Activated CD8-positive, alpha-beta memory T cell treated with anti-CD3 and anti-CD28 coated beads for 36 hours (primary cell): ENCODE measurements around the gene HS6ST3. TPM values are rescaled to one million over a fixed set of nuclear protein-coding genes. Genes with fewer than 3 reads are reported as not detected.
"Not testable (repeated sequence)": the region's sequence is repeated elsewhere in the genome, so short reads cannot be mapped to it uniquely, and the experiment has no call there.

ENCODE experiments used
- CTCF ChIA-PET: fragments of 350-600 bp; sonication (Branson Sonifier 250); formaldehyde crosslinking; loops from one replicate; lab custom pipeline; 2021; ENCODE audit warnings: antibody characterized with exemption; lab: Charles Lee
- POLR2A ChIA-PET: fragments of 350-600 bp; sonication (Branson Sonifier 250); formaldehyde crosslinking; loops from one replicate; lab custom pipeline; 2021; ENCODE audit warnings: antibody characterized with exemption; lab: Charles Lee
- total RNA-seq, 2 experiments: library from RNA; stranded (reverse); gene quantifications; one replicate each; pipeline ENCODE4 v1.2.3, GENCODE V29; 2021

HS6ST3 gene
- total RNA-seq, result not detected

DNA sequence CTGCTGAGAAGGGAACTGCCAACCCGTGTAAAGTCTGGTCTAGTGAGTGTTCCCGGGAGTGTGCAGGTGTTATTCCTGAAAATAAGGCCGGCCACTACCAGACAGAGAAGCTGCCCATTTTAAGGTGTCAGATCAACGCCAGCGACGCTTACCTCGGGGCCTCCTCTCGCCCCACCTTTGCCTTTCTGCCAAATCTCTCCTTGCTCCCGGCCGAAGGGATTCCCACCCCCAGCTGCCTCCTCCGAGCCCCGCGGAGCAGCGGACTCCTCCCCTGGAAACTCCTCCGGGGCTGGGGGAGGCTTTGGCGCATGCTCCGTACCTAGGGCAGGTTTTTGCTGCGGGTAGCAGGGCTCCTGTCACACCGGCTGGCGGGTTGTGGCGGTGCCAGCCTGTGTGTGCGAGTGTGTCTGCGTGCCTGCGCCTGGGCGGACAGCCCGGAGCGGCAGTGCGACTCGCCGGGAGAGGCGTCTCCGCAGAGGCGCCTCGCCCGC, at the start of gene HS6ST3:
Gene HS6ST3, plus strand, starts transcription at position 359 of the 491 bp plus-strand sequence.
- CTCF ChIA-PET, result no interaction called here
- POLR2A ChIA-PET, result no interaction called here

DNA sequence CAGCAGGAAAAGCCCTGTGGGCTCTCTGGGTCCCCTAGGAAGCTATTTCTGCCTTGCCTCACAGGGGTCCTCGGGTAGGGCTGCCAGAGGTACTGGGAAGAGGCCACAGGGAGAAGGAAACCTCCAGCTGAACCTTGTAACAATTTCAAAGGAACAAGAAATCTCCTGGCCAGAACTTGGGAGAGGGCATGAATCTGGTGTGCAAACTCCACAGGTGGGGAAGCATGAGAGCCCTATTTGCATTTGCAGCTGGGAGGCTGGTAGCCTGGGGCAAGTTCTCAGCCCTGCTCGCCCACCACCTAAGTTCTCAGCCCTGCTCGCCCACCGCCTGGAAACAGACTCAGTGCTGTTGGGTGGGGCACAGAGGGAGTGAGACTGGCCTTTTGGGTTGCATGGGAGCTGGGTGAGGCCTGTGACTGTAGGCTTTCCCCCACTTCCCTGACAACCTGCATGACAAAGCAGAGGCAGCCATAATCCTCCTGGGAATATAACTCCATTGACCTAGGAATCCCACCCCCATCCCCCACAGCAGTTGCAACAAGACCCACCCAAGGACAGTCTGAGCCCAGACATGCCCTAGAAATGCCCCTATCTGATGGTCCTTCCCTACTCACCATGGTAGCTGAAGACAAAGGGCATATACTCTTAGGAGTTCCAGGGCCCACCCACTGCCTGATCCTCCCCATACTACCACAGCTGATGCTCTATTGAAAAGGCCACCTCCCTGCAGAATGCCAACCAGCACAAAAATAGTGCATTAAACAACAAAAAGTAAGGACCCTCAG, 48.4 kb upstream of the HS6ST3 start:
- ChIA-PET CTCF (no interaction called here), POLR2A (no interaction called here)

DNA sequence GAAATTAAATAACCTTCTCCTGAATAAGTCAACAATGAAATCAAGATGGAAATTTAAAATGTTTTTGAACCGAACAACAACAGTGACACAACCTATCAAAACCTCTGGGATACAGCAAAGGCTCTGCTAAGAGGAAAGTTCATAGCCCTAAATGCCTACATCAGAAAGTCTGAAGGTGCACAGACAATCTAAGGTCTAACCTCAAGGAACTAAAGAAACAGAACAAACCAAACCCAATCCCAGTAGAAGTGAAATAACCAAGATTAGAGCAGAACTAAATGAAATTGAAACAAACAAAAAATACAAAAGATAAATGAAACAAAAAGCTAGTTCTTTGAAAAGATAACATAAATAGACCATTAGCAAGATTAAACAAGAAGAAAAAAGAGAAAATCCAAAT, 45.7 kb upstream of the HS6ST3 start:
- POLR2A ChIA-PET, result no interaction called here
- CTCF ChIA-PET, result no interaction called here

DNA sequence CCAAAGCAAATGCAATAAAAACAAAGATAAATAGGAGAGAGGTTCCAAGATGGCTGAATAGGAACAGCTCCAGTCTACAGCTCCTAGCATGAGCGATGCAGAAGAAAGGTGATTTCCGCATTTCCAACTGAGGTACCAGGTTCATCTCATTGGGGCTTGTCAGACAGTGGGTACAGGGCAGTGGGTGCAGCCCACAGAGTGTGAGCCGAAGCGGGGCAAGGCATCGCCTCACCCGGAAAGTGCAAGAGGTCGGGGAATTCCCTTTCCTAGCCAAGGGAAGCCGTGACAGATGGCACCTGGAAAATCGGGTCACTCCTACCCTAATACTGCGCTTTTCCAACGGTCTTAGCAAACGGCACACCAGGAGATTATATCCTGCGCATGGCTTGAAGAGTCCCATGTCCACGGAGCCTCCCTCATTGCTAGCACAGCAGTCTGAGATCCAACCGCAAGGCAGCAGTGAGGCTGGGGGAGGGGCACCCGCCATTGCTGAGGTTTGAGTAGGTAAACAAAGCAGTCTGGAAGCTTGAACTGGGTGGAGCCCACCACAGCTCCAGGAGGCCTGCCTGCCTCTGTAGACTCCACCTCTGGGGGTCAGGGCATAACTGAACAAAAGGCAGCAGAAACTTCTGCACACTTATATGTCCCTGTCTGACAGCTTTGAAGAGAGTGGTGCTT, 43.3 kb upstream of the HS6ST3 start:
- POLR2A ChIA-PET, CTCF ChIA-PET: not testable (repeated sequence)

DNA sequence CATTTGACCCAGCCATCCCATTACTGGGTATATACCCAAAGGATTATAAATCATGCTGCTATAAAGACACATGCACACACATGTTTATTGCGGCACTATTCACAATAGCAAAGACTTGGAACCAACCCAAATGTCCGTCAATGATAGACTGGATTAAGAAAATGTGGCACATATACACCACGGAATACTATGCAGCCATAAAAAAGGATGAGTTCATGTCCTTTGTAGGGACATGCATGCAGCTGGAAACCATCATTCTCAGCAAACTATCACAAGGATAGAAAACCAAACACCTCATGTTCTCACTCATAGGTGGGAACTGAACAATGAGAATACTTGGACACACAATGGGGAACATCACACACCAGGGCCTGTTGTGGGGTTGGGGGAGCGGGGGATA, 39.0 kb upstream of the HS6ST3 start:
- POLR2A ChIA-PET, result not testable (repeated sequence)

DNA sequence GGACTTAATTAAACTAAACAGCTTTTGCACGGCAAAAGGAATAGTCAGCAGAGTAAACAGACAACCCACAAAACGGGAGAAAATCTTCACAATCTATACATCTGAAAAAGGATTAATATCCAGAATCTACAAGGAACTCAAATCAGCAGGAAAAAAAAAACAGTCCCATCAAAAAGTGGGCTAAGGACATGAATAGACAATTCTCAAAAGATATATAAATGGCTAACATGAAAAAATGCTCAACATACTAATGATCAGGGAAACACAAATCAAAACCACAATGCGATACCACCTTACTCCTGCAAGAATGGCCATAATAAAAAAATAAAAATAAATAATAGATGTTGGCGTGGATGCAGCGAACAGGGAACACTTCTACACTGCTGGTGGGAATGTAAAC, 38.4 kb upstream of the HS6ST3 start:
- CTCF ChIA-PET, POLR2A ChIA-PET: not testable (repeated sequence)

More for the DNA sequence above, 39.0 kb upstream of the HS6ST3 start:
- CTCF ChIA-PET, result not testable (repeated sequence)

DNA sequence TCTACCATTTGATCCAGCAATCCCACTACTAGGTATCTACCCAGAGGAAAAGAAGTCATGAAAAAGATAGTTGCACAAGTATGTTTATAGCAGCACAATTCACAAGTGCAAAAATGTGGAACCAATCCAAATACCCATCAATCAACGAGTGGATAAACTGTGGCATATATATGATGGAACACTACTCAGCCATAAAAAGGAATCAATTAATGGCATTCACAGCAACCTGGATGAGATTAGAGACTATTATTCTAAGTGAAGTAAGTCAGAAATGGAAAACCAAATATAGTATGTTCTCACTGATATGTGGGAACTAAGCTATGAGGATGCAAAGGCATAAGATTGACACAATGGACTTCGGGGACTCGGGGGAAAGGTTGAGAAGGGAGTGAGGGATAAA, 38.0 kb upstream of the HS6ST3 start:
- CTCF ChIA-PET, POLR2A ChIA-PET: not testable (repeated sequence)

DNA sequence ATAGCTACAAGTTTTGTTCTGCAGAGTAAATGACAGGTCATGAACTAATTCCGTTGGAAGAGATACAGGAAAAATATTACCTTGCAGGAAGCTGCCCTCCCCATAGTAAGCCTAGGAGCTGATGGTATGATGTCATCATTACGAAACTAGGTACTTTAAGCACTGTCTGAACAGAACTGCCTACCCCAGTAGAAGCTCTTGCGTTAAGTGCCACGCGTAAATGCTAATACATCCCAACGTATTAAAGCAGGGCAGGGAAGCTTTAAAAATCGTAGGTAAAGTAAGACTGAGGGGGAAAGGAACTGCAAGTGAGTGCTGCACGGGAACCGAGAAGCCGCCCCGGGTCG, 37.3 kb upstream of the HS6ST3 start:
- CTCF ChIA-PET, result no interaction called here
- POLR2A ChIA-PET, result no interaction called here

DNA sequence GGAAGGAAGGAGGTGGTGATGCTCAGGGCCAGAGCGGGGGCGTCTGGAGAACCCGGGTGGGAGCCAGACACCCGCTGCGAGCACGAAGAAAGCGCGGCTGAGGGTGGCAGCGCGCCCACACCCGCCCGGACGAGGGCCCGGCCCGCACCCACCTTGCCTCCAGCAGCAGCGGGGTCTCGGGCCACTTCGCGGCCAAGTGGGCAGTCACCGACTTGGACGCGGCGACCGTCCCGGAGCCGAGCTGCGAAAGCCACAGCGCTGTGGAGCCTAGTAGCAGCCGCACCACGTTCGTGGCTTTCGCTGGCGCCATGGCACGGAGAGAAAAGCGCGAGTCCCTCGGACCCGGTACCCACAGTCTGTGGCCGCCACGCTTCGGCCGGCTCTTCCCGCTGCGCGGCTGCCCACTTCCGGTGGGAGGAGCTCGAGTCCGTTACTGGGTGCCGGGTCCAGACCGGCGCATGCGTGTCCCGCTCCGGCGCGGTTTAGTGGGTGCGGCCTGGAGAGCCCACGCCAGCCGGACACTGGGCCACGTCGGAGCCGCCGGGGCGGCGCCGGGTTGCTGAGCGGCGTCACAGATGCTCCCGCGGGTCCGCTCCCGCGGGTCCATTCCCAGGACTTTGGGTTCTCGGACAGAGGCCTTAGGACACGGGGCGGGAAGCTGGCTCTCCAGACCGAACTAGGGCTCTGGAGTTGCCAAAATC, 36.8 kb upstream of the HS6ST3 start, which contains the start of gene UGGT2:
Gene UGGT2, minus strand, starts transcription at position 399 of the 701 bp plus-strand sequence. Its CDS starts 89 bp downstream, at position 310.
- POLR2A ChIA-PET, result no interaction called here
- CTCF ChIA-PET, result no interaction called here

DNA sequence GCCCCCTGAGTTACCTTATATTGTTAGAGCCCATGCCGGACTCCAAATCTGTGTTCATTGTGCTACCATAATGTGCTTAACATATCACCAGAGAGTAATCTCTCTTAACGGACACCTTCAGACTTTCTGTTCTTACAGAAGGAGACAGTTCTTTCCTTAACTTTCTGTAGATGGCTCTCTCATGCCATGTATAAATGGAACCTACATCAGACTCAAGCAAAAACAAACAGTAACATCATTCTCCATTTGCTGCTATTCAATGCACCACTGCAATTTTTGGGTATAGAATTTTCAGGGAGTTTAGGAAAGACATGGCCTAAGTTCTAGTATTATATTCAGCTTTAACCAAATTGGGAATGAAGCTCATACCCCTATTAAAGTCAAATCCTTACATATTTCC, 24.1 kb upstream of the HS6ST3 start:
- POLR2A ChIA-PET, result no interaction called here
- CTCF ChIA-PET, result no interaction called here

DNA sequence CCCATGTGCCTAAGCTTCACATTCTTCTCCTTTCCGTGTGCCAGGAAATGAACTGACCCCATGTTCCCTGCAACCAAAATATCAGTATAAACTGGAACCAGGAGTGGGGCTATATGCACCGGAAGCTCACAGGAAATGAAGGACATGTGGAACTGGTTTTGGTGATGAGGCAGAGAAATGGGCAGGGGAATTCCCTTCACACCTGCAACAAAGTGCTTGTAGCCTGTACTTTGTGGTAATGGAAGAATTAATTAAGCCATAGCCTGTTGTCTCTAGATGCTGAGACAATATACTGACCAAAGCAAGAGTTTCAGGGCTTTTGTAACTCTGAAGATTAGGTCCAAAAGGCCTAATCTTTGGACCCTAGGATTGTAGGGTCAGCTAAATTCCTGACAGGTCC, 21.2 kb upstream of the HS6ST3 start:
- CTCF ChIA-PET, result no interaction called here
- POLR2A ChIA-PET, result no interaction called here

DNA sequence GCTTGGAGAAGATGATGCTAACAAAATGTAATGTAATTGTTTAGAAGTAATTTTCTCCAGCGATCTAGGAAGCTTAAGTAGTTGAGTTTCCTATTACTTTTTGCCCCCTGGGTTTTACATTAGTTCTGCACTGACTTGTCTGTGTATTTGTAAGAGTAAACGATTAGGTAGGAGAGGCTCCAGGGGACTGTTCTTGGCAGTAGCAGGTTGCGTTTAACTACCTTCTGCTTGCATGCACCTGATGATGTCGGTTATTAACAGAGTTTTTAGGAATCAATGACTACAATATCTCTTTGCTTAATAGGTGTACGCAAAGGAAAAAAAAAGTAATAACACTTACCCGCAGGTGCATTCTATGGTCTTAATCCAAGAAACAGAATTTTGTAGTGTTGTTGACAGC, 18.4 kb upstream of the HS6ST3 start:
- CTCF ChIA-PET, result no interaction called here
- POLR2A ChIA-PET, result no interaction called here

DNA sequence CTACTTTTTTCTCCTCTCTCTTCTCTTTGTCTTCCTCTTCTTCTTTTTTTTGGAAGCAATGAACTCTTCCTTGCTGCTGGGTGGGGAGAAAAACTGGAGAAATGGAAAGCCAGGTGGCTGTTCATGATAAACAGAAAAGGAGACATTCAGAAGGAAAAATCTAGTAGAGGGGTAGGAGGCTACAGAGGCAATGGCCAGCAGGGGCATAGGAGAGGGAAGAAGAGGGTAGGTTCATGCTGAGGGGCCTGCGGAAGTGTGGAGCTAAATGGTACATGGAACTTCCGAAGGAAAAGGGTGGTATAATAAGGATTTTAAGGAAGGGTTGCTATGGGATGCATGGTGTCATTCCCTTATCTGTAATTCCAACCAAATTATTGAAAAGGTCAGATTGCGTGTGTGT, 17.5 kb upstream of the HS6ST3 start:
- POLR2A ChIA-PET, result no interaction called here
- CTCF ChIA-PET, result no interaction called here

DNA sequence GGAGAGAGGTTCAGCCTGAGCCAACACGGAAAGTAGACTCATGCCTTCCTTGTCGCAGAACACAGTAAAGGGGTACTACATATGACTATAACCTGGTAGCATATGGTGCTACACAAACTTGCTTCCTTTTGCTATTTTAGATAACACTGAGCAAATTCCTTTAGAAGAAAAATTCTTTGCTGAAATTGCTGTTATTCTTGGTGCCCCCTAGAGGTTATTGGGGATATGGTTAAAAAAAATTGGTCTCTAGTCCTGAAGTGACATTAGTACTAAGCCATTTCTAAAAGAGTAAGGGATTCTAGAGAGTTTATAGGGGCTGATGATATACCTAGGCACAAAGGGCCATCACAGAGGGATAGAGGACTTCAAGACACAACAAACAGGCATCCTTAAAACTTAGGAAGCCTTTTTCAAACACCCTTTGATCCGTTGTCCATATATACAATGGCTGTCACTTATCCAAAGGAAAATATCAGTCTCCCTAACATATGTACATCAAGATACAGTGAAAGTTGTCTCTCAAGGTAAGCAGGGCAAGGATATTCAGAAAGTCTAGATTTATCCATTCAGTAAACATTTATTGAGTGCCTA, 13.9 kb upstream of the HS6ST3 start:
- ChIA-PET CTCF (no interaction called here), POLR2A (no interaction called here)

DNA sequence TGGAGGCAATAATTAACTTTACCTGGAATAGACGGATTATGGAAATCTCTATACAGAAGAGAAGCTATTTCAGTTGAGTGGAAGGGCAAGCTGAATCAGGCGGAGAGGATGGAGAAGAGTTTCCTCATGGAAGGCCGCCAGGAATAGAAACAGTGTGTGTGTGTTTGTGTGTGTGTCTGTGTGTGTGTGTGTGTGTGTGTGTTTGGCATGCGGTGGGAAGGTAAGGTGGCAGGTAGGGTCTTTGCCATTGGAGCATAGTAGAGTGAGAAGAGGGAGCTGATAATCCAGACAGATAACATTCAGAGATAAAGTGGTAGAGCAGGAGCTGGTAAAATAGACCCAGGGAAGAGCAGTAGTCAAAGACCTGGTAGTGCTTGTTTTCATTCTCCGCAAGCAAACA, 9.2 kb upstream of the HS6ST3 start:
- POLR2A ChIA-PET, result no interaction called here
- CTCF ChIA-PET, result no interaction called here

DNA sequence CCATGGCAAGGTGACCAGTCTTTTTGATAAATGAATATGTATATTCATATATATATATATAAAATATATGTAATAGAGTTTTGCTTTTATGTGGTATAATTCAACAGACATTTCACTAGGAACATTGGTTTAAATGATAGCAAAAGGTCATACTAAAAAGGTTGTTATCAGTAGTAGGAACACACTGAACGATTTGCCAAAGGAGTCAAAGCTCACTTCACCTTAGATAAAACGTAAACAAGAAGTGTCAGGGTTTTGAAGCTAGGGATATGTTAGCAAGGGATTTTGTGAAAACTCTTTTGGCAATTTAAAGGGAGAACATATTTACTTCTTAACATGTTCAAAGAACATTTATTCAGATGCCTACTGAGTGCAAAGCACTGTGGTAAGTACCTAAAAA, 8.0 kb upstream of the HS6ST3 start:
- ChIA-PET CTCF (no interaction called here), POLR2A (no interaction called here)

DNA sequence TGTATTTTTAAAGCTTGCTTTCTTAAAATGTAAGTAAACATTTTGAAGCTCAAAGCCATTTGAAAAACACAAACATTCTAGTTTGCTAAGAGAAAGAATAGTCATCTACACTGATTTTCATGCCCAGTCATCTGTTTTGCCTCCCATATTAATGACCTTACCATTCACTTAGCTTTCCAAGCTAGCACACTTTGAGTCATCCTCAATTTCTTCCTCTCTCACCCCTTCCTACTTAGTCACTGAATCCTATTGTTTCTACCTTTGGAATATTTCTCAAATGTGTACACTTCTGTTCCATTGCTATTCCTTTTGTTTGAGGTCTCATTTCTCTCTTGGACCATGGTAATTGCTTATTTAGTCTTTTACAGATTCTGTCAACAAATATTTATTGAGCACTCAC, 7.3 kb upstream of the HS6ST3 start:
- ChIA-PET POLR2A (no interaction called here), CTCF (no interaction called here)

DNA sequence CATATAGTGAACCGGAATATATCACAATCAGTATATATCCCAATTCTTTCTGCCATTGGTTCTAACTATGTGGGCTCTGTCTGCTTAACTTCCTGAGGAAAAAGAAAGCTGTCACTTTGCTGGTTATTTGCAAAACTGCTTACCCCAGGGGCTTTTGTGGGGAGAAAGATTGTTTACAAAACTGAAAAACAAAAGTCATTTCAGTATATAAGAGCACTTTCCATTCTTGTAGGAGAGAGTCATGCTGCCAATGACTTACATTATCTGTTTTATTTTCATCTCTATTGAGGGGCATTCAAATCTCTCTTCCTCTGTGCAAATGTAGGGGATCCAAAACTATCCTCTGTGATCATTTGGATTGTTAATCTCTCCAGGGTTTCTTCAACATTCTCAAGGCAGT, 3.2 kb upstream of the HS6ST3 start:
- CTCF ChIA-PET, result no interaction called here
- POLR2A ChIA-PET, result no interaction called here

DNA sequence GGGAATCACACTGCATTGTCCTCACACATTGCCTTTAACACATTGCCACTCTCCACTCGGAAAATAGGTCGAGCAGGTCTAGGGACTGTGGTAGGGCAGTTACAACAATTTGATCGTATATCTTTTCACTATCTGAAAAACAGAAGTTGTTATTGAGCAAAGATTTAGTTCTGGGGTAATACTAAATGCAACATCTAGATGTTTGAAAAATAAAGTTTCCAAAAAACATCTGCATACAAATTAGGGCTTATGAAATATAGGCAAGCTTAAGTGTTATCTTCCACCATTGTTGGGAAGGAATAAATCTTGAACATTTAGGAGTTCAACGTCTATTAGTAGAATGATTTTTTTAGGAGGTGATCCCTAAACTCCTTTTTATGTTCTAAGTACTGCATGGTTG, 768 bp upstream of the HS6ST3 start:
- POLR2A ChIA-PET, result no interaction called here
- CTCF ChIA-PET, result no interaction called here
